GM10248 (cell line): ENCODE results near the gene ITIH2.
A peak's percentile ranks its signal among the peaks of the same experiment; 100 is the strongest.
"Not testable (repeated sequence)": the region's sequence is repeated elsewhere in the genome, so short reads cannot be mapped to it uniquely, and the experiment has no call there.

Experiments used
- CTCF ChIA-PET: fragments of 300-600 bp; sonication (Branson Sonifier 250); formaldehyde crosslinking; extraction: SDS; loops from one replicate; lab custom pipeline; 2021; ENCODE audit warnings: antibody characterized with exemption; lab: Yijun Ruan, JAX
- POLR2A ChIA-PET: fragments of 350-650 bp; sonication (Branson Sonifier 250); formaldehyde crosslinking; extraction: SDS; loops from one replicate; lab custom pipeline; 2020; ENCODE audit warnings: antibody characterized with exemption; lab: Yijun Ruan, JAX
- DNase-seq: peaks from one replicate; pipeline ENCODE4 v3.0.0; 2012; ENCODE audit errors: extremely low spot score
- CTCF ChIP-seq: IDR thresholded peaks from 2 replicates; pipeline ENCODE4 v1.5.1; 2012; ENCODE audit warnings: mild to moderate bottlenecking, low read depth; ENCODE audit errors: extremely low read depth, missing control alignments, control extremely low read depth

Gene ITIH2

DNA sequence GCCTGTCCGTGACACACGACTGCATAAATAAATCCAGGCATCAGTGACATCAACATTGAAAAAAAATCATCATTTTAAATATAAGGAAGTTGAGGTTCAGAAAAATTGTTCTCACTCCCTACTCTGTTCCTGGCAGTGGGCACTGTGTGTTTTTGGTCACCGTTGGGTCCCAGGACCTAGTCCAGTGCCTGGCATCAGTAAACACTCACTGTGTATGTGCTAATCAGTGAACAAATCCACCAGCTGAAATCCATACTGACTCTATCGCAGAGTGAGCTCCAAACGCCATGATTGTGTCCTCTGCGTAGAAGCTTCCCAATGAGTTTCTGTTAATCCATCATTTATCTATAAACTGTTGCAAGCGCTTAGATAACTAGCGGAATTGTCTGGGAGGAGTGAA is 41.2 kb downstream of the ITIH2 start:
- no peak for DNase-seq
- ChIA-PET POLR2A (no interaction called here), CTCF (interaction anchor here (1.9 kb wide), 1 partner anchor 57 kb away, joined by 4 read pairs; no protein-coding TSS in a partner anchor)
- TF ChIP-seq CTCF, result no peak

GRCh38 chr10:7748637-7749036 is 45.5 kb downstream of the ITIH2 start:
- CTCF ChIA-PET, DNase-seq, POLR2A ChIA-PET: not testable (repeated sequence)

DNA sequence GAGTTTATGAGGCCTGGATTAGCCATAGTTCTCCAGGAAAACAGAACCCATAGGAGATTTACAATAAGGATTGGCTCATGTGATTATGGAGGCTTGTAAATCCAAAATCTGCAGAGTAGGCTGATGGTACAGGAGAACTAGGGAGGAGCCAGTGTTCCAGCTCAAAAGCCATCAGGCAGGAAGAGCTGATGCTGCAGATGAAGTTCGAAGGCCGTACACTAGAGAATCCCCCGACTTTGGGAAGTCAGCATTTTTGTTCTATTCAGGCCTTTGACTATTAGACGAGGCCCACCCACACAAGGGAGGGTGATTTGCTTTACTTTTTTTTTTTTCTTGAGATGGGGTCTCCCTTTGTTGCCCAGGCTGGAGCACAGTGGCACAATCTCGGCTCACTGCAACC is 47.1 kb downstream of the ITIH2 start:
- no peak for DNase-seq
- ChIA-PET CTCF (no interaction called here), POLR2A (no interaction called here)
- TF ChIP-seq CTCF, result no peak

DNA sequence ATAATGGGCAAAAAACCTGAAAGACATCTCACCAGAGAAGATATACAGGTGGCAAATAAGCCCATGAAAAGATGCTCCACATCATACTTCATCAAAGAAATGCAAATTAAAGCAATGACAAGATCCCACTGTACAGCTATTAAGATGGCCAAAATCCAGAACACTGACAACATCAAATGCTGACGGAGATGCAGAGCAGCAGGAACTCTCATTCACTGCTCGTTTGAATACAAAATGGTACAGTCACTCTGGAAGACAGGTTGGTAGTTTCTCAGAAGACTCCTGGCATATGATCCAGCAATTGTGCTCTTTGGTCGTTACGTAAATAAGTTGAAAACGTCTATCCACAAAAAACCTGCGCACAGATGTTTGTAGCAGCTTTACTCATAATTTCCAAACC is 49.1 kb downstream of the ITIH2 start:
- no peak for DNase-seq
- no peak for TF ChIP-seq CTCF
- POLR2A ChIA-PET, result no interaction called here
- CTCF ChIA-PET, result no interaction called here

DNA sequence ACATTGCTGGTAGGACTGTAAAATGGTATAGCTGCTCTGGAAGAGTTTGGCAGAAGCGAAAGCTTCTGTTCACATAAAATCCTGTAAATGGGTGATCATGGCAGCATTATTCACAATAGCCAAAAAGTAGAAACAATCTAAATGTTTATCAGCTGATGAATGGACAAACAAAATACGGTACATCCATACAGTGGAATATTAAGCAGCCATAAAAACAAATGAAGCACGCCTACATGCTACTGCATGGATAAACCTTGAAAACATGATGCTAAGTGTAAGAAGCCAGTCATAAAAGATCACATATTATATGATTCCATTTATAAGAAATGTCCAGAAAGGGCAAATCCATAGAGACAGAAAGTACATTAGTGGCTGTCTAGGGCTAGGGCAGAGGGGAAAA is 52.0 kb downstream of the ITIH2 start:
- POLR2A ChIA-PET, result no interaction called here
- no peak for DNase-seq
- CTCF ChIA-PET, result interaction anchor here (0.9 kb wide), 1 partner anchor 14 kb away, joined by 3 read pairs; no protein-coding TSS in a partner anchor
- no peak for TF ChIP-seq CTCF

DNA sequence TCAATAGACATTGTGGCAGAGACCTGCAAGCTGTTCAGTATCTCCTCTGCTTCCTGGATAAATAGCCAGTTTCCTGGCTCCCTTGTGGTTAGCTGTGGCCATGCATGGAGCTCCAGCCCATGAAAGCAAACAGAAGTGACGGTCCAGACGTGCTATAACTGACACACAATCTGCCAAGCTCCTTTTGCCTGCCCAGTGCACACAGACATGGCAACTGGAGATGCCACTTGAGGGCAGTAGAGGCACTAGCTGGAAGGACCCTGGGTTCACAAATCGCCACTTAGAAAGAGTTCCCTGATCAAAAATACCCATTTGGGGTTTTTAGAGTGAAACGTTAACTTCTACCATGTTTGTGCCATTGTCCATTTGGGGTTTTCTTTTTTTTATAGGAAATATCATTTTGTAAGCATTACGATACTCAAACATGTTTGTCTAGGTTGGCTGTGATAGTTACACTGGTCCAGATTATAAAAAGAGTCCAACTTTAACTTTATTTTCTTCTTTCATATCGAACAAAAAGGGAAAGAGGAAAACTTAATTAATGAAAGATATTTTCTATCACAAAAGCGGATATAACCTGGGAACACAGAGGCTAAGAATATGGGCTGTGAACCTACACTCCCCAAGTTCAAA is 53.4 kb downstream of the ITIH2 start:
- no peak for DNase-seq
- peak; percentile 38 for TF ChIP-seq CTCF
- CTCF ChIA-PET, result interaction anchor here (1.2 to 1.6 kb wide), 2 partner anchors 10 to 17 kb away, joined by 3 to 5 read pairs; no protein-coding TSS in a partner anchor
- POLR2A ChIA-PET, result no interaction called here

DNA sequence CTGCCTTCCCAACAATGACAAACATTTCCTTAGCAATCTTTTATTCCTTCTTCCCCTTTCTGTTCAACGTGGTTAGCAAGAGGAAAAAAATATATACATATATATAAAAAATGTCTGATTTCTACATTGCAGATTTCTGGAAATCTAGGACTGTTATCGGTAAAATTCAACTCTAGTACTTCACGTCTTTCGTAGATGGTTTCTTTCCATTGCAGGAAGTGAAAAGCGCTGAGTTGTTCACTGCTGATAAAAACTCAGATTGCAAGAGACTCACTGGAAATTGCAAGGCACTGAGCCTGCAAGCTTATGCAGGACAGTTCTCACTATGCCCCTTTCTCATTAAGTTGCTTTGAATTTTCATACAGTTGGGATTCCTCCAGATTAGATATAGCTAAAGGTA is 60.8 kb downstream of the ITIH2 start:
- ChIA-PET POLR2A (interaction anchor here (0.6 kb wide), 1 partner anchor 13 kb away, joined by 3 read pairs; no protein-coding TSS in a partner anchor), CTCF (interaction anchor here (0.7 kb wide), 1 partner anchor 18 kb away, joined by 3 read pairs; no protein-coding TSS in a partner anchor)
- DNase-seq, result no peak
- no peak for TF ChIP-seq CTCF
